ENCODE results near the gene MMP24. TPM values are rescaled to one million over a fixed set of nuclear protein-coding genes. Genes with fewer than 3 reads are reported as not detected.
"Not testable (repeated sequence)": the region's sequence is repeated elsewhere in the genome, so short reads cannot be mapped to it uniquely, and the experiment has no call there.

MMP24 gene
- total RNA-seq, 4 donors from 2014 or later = 0.21 to 0.78 (median 0.66) TPM; not detected in 1

- Histone ChIP-seq H3K27me3 (no peaks in the 10 kb centered on the region), H3K4me3 (no peak overlapping the region), H3K4me1 (no peaks in the 10 kb centered on the region), H3K36me3 (no peaks in the 10 kb centered on the region), H3K27ac (no peak overlapping the region), H3K9me3 (no peaks in the 10 kb centered on the region)
- no peak for DNase-seq (ENCODE audit: low spot score in 2 of 2)
- WGBS, 2 donors = 47 to 63% methylated on average over 2 of the region's 2 CpGs
- no peak for TF ChIP-seq EP300 (IDR thresholded peaks at IDR 0.05)
- TF ChIP-seq CTCF (IDR thresholded peaks at IDR 0.05) = no peak
- no peak for TF ChIP-seq POLR2A (IDR thresholded peaks at IDR 0.05)
Observed at GRCh38 chr20:35243986-35244385, 17.5 kb downstream of the MMP24 start.

GRCh38 chr20:35246723-35247122 is 20.2 kb downstream of the MMP24 start:
- Histone ChIP-seq H3K27me3 (no peaks in the 10 kb centered on the region), H3K36me3 (no peaks in the 10 kb centered on the region), H3K9me3 (no peaks in the 10 kb centered on the region), H3K4me3 (no peak overlapping the region), H3K4me1 (no peaks in the 10 kb centered on the region), H3K27ac (no peak overlapping the region)
- TF ChIP-seq POLR2A (IDR thresholded peaks at IDR 0.05) (no peak), EP300 (IDR thresholded peaks at IDR 0.05) (no peak), CTCF (IDR thresholded peaks at IDR 0.05) (no peak)
- WGBS, 2 donors = 85 to 91% methylated on average over 12 of the region's 12 CpGs
- no peak for DNase-seq (ENCODE audit: low spot score in 2 of 2)

GRCh38 chr20:35248641-35249475 is 22.4 kb downstream of the MMP24 start:
- WGBS, 2 donors = 82 to 84% methylated on average over 9 of the region's 9 CpGs
- no peak overlapping the region for H3K27ac ChIP-seq
- DNase-seq (ENCODE audit: low spot score in 2 of 2) = no peak

GRCh38 chr20:35251613-35251940 is 25.1 kb downstream of the MMP24 start:
- Histone ChIP-seq H3K36me3 (peaks cover 0 to 7% (median 0%) of the 10 kb centered on the region in 3 donors), H3K27ac (no peak overlapping the region), H3K4me1 (no peaks in the 10 kb centered on the region), H3K9me3 (no peaks in the 10 kb centered on the region), H3K4me3 (no peak overlapping the region), H3K27me3 (no peaks in the 10 kb centered on the region)
- no peak for TF ChIP-seq CTCF (IDR thresholded peaks at IDR 0.05)
- no peak for TF ChIP-seq EP300 (IDR thresholded peaks at IDR 0.05)
- TF ChIP-seq POLR2A (IDR thresholded peaks at IDR 0.05) = no peak
- 84 to 96% methylated on average over 2 of the region's 2 CpGs for WGBS, 2 donors
- no peak for DNase-seq (ENCODE audit: low spot score in 2 of 2)

More at GRCh38 chr20:35248641-35249475, 22.4 kb downstream of the MMP24 start:
- Histone ChIP-seq H3K27me3 (no peaks in the 10 kb centered on the region), H3K9me3 (no peaks in the 10 kb centered on the region), H3K4me3 (no peak overlapping the region), H3K4me1 (no peaks in the 10 kb centered on the region), H3K36me3 (no peaks in the 10 kb centered on the region)
- TF ChIP-seq POLR2A (IDR thresholded peaks at IDR 0.05) (no peak), CTCF (IDR thresholded peaks at IDR 0.05) (no peak), EP300 (IDR thresholded peaks at IDR 0.05) (no peak)

GRCh38 chr20:35252037-35252461 is 25.6 kb downstream of the MMP24 start:
- TF ChIP-seq CTCF (IDR thresholded peaks at IDR 0.05) (no peak), EP300 (IDR thresholded peaks at IDR 0.05) (no peak), POLR2A (IDR thresholded peaks at IDR 0.05) (no peak)
- no peak for DNase-seq (ENCODE audit: low spot score in 2 of 2)
- H3K36me3 ChIP-seq = peaks cover 0 to 7% (median 0%) of the 10 kb centered on the region in 3 donors
- H3K4me3 ChIP-seq = no peak overlapping the region
- H3K27ac ChIP-seq = no peak overlapping the region
- no peaks in the 10 kb centered on the region for H3K27me3 ChIP-seq
- H3K9me3 ChIP-seq = no peaks in the 10 kb centered on the region
- 61 to 72% methylated on average over 2 of the region's 2 CpGs for WGBS, 2 donors
- H3K4me1 ChIP-seq = peaks cover 0 to 3% (median 0%) of the 10 kb centered on the region in 4 donors

- H3K27ac ChIP-seq; H3K9me3 ChIP-seq; H3K4me1 ChIP-seq; H3K4me3 ChIP-seq; H3K36me3 ChIP-seq; H3K27me3 ChIP-seq; DNase-seq (ENCODE audit: low spot score in 2 of 2): not testable (repeated sequence)
- 63 to 100% methylated on average over 1 of the region's 2 CpGs for WGBS, 2 donors
Observed at GRCh38 chr20:35252598-35252997, 26.1 kb downstream of the MMP24 start.

Data from tibial nerve (tissue), 4 donors.